ENCODE measurements around the gene FAM149B1. TPM values are rescaled to one million over a fixed set of nuclear protein-coding genes. Genes with fewer than 3 reads are reported as not detected.

The FAM149B1 gene
- total RNA-seq, 1 donor from 2014 or later, result 15.0 TPM

DNA sequence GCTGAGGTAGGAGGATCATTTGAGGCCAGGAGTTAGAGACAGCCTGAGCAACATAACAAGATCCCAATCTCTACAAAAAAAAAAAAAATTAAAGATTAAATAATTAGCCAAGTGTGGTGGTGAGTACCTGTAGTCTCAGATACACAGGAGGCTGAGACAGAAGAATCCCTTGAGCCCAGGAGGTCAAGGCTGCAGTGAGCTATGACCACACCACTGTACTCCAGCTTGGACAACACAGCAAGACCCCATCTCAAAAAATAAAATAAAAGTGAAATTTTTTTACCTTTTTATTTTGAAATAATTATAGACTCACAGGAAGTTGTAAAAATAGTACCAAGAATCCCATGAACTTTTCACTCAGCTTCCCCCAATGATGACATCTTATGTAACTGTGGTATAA lies 4.9 kb downstream of the FAM149B1 start:
- no peak for DNase-seq (ENCODE audit: extremely low read depth, low read depth, low spot score)

DNA sequence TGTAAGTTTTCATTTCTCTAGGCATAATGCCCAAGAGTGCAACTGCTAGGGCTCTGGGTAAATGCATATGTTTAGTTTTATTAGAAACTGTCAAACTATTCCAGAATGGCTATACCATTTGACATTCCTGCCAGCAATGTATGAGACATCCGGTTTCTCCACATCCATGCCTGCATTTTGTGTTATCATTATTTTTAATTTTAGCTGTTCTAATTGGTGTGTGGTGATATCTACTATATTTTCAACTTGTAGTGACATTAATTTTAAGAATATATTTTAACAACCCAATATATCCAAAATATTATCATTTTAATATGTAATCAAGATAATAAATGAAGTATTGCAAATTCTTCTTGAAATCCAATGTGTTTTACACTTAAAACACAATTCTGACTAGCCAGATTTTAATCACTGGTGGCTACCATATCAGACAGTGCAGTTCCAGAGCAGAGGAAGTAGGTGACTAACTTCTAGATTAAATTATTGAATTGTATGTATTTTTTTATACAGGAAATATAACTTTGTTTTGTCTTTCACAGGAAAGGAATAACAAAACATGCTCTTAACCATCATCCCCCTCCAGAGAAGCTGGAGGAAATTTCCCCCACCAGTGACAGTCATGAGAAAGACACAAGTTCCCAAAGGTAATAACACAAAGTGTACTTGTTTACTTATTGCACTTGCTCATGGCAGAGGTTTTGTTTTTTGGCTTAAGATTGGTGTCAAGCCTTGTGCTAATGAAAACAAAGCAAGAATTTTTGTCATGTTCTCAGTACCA lies 6.4 kb downstream of the FAM149B1 start:
- no peak for DNase-seq (ENCODE audit: extremely low read depth, low read depth, low spot score)

DNA sequence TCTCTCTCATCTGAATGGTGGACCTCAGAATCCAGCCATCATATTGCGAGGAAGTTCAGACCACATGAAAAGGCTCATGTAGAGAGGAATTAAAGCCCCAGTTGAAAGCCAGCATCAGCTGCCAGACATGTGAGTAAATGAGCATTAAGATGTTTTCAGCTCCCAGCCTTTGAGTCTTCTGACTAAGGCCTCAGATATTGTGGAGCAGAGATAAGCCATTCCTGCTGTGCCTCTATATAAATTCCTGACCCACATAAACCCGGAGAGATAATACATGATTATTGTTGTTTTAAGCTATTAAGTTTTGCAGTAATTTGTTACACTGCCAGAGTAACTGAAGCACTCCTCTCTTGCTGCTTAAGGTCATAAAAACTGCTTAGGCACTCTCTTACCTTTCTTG lies 14.6 kb downstream of the FAM149B1 start:
- DNase-seq (ENCODE audit: extremely low read depth, low read depth, low spot score), result no peak

DNA sequence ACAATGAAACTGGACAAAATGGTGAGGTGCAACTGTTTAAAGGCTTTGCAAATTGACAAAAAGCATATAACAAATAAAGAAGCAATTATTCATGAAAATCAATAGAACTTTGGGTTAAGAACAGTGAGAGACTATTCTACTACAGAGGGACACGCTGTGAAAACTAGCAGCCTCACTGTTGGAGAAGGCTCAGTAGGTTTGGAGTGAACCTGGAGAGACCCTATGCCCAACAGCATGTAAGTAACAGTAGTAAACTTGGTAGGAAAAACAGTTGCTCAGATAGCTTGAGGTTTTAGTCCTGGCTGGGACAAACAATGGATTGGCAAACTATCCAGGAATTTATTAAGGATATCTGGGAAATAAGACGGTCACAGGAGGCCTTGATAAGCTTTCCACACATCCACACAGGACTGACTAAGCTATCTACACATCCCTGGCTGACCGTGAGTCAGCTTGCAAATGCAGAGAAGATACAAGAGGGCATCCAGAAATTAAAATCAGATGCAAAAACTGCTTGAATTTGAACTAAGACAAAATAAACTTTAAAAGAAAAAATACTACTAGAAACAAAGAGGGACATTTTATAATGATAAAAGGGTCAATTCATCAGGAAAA lies 15.9 kb downstream of the FAM149B1 start:
- no peak for DNase-seq (ENCODE audit: extremely low read depth, low read depth, low spot score)

DNA sequence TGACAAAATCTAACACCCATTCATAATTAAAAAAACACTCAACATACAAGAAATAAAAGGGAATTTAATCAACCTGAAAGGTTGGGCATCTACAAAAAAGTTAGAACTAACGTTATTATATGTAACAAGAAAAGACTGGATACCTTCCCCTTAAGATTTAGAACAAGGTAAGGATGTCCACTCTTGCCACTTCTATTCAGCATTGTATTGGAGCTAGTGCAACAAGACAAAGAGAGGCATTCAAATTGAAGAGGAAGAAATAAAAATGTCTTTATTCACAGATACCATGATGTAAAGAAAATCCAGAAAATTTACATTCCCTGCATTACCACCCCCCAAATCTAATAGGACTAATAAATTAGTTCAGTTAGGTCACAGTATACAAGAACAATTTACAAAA lies 18.3 kb downstream of the FAM149B1 start:
- no peak for DNase-seq (ENCODE audit: extremely low read depth, low read depth, low spot score)

DNA sequence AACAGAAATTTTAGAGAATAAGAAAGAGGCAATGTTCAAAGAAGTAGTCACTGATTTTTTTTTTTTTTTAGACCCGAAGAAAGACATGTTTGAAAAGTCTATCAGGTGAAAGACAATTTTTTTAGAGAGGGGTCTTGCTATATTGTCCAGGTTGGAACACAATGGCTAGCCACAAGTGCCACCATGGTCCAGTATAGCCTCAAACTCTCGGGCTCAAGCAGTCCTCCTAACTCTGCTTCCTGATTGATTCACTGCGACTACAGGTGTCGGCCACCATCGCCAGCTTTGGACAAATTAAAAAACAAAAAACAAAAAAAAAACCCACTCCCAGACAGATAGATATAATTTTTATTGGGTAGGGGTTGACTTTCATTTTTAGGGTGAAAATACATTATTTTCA lies 22.3 kb downstream of the FAM149B1 start:
- DNase-seq (ENCODE audit: extremely low read depth, low read depth, low spot score), result no peak

DNA sequence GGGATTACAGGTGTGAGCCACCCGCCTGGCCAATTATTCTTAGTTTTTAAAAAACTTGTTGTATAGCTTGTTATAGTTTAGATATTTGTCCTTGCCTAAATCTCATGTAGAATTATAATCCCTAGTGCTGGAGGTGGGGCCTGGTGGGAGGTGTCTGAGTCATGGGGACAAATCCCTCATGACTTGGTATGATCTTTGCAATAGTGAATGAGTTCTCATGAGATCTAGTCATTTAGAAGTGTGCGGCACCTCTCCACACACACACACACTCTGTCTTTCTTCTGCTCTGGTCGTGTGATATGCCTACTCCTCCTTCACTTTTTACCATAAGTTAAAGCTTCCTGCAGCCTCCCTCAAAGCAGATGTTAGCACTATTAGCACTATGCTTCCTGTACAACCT lies 37.2 kb downstream of the FAM149B1 start:
- DNase-seq (ENCODE audit: extremely low read depth, low read depth, low spot score), result no peak

DNA sequence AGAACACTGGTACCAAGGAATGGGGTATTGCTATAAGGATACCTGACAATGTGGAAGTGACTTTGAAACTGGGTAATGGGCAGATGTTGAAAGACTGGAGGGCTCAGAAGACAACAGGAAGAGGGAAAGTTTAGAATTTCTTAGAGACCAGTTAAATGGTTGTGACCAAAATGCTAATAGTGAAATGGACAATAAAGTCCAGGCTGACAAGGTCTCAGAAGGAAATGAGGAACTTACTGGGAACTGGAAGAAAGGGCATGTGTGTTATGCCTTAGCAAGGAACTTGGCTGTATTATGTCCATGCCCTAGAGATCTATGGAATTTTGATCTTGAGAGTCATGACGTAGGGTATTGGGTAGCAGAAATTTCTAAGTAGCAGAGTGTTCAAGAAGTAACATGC lies 38.0 kb downstream of the FAM149B1 start:
- no peak for DNase-seq (ENCODE audit: extremely low read depth, low read depth, low spot score)

DNA sequence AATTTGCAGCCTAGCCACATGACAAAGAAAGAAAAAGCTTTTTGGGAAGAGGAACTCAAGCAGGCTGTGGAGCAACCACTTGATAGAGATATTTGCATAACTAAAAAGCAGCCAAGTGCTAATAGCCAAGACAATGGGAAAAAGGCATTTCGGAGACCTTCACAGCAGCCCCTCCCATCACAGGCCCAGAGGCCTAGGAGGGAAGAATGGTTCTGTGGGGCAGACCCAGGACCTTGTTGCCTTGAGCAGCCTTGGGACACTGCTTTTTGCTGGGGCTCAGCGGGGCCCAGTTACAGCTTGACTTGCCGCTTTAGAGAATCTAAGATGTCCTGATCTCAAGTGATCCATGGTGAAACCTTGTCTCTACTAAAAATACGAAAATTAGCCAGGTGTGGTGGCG lies 38.5 kb downstream of the FAM149B1 start:
- DNase-seq (ENCODE audit: extremely low read depth, low read depth, low spot score), result no peak

DNA sequence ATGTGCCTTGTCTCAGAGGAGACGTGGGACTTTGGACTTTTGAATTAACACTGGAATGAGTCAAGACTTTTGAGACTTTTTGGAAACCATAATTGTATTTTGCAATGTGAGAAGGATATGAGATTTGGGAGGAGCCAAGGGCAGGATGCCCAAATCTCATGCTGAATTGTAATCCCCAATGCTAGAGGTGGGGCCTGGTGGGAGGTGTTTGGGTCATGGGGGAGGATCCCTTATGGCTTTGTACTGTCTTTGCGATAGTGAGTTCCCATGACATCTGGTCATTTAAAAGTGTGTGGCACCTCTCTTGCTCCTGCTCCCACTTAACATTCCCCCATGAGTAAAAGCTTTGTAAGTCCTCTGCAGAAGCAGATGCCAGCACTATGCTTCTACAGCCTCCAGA lies 40.0 kb downstream of the FAM149B1 start:
- no peak for DNase-seq (ENCODE audit: extremely low read depth, low read depth, low spot score)

DNA sequence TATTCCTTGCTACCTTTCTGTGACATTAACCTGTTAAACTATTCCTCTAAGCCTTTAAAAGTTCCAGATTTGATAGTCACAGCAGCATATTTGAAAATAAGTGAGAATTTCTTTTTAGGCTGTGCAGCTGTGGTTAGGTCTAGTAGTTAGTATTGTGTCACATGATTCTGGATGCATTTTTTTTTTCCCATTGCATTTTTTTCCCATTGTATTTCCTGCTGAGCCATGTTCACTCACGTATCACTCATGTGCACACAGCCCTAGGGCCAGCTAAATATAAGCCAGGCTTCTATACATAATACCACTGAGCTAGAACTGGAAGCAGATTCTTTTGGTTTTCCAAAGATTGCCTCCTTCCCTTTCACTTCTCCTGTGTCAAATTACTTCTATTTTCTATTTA lies 41.8 kb downstream of the FAM149B1 start:
- peak; percentile 22 for DNase-seq (ENCODE audit: extremely low read depth, low read depth, low spot score)

DNA sequence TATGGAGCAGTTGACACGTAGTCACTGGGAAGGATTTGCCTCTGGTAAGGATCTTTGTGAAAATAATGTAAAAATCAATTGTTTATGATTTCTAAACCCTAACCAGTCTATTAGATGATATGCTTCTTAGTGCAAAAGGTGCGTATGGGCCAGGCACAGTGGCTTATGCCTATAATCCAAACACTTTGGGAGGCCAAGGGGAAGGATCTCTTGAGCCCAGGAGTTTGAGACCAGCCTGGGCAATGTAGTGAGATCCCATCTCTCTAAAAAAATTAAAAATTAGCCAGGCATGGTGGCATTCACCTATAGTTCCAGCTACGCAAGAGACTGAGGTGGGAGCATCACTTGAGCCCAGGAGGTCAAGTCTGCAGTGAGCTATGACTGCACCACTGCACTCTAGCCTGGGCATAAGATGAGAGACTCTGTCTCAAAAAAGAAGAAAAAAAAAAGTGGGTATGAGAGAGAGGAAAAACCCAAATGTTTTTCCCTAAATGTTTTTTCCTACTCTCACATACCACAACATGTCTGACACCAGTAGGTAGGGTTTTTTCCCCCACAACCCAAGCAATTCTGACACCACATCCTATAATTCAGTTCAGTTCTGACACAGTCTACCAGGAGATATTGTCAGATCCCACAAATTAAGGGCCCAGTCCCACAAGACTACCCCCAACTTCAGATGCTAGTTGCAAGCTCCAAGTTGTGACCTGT lies 42.6 kb downstream of the FAM149B1 start:
- no peak for DNase-seq (ENCODE audit: extremely low read depth, low read depth, low spot score)

DNA sequence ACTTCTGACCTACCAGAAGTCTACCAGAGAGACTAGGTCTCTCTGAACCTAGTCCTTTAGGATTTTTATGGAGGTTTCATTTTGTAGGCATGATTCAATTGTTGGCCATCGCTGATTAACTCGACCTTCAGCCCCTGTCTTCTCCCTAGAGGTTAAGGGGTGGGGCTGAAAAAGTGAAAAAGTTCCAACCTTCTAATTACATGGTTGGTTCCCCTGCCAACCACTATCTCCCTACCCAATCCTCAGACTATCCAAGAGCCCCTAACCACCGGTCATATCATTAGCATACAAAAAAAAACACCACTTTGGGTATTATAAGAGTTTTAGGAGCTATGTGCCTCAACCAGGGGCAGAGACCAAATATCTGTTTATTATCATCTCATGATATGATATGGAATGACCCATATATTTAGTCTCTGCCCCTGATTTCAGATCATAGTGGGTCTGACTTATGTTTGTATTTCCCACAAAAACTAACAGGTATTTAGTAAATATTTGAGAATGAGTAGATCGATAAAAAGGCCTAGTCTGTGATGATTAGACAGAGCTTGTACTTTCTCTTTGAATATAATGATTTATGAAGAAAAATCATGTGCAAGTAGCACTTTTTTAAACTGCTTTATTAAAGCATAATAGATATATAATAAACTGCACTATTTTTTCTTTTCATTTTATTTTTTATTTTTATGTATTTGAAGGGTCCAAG lies 43.3 kb downstream of the FAM149B1 start:
- DNase-seq (ENCODE audit: extremely low read depth, low read depth, low spot score), result no peak

DNA sequence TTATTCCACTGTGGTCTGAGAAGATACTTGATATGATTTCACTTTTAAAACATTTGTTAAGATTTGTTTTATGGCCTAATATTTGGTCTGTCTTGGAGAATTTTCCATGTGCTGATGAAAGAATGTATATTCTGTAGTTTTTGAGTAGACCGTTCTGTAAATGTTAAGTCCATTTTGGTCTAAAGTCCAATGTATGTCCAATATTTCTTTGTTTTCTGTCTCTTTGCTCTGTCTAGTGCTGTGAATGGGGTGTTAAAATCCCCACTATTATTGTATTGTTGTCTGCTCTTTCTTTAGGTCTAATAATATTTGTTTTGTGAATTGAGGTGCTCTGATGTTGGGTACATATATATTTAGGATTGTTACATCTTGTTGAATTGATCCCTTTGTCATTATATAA lies 47.8 kb downstream of the FAM149B1 start:
- DNase-seq (ENCODE audit: extremely low read depth, low read depth, low spot score), result no peak

DNA sequence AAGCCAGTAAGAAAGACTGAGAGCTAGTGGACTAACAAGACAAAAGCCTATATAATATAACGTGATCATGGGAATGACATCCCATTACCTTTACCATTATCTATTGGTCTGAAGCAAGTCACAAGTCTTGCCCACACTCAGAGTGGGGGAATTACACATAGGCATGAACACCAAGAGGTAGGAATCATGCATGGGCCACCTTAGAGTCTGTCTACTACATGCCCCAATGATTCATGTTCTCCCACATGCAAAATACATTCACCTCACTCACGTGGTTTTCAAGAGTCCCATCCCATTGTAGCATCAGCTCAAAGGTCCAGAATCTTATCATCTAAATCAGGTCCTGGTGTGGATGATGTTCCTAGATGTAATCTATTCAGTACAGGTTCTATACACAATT lies 49.7 kb downstream of the FAM149B1 start:
- no peak for DNase-seq (ENCODE audit: extremely low read depth, low read depth, low spot score)

DNA sequence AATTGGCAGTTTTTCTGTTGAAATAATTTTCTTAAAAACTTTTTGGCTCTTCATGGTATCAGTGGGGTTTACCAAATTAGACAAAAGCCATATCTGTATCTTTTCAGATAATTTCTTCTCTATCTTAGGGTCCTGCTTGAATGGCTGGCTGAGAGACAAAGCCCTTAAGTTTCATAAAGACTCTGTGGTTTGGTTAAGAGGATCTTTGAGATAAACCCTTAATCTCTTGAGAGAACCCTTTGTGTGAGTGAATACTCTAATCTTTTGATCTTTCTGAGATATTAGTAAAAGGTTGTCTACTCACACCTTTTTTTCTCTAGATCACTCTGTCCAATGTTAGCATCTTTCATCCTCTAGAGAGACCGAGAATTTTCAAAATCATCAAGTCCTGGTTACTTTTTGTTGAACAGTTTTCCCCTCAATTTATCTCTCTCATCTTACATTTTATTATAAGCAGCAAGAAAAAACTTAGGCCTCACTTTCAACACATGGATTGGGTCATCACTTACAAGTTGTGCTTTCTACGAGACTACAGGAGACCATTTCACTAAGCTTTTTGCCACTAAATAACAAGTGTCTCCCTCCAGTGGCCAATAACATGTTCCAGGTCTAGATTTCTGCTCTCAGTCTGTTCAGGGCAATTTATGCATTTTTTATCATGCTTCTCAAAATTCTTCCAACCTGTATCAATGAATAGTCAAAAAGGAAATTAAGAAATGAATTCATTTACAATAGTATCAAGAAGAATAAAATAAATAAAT lies 50.7 kb downstream of the FAM149B1 start:
- DNase-seq (ENCODE audit: extremely low read depth, low read depth, low spot score), result no peak

DNA sequence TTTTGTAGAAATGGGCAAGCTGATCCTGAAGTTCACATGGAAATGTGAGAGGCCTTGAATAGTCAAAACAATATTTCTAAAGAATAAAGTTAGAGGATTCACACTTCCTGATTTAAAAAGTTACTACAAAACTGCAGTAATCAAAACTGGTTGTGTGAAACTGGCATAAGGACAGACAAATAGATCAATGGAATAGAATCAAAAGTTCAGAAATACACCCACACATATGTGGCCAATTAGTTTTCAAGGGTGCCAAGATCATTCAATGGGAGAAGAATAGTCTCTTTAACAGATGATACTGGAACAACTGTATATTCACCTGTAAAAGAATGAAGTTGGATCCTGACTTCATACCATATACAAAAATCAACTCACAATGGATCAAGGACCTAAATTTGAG lies 51.5 kb downstream of the FAM149B1 start:
- DNase-seq (ENCODE audit: extremely low read depth, low read depth, low spot score), result no peak

DNA sequence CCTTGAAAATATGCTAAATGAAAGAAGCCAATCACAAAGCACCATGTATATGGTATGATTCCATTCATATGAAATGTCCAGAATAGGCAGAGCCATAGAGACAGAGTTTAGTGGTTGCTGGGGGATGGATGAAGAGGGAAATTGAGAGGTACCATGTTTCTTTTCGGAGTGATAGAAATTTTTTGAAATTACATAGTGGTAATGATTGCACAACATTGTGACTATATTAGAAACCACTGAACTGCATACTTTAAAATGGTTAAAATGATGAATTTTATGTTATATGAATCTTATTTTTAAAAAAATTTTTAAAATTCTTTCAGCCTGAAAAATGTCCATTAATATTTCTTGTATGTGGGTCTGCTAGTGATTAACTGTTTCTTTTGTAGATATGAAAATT lies 53.1 kb downstream of the FAM149B1 start:
- no peak for DNase-seq (ENCODE audit: extremely low read depth, low read depth, low spot score)

DNA sequence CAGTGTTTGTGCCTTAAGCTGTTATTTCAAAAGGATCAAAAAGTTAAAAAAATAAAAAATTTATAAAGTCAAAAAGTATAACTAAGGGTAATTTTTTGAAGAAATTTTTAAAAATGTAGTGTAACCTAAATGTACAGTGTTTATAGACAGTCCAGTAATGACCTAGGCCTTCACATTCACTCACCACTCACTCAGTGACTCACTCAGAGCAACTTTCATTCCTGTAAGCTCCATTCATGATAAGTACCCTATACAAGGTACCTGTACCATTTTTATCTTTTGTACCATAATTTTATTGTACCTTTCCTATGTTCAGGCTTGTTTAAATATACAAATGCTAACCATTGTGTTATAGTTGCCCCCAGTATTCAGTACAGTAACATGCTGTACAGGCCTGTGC lies 57.6 kb downstream of the FAM149B1 start:
- no peak for DNase-seq (ENCODE audit: extremely low read depth, low read depth, low spot score)

DNA sequence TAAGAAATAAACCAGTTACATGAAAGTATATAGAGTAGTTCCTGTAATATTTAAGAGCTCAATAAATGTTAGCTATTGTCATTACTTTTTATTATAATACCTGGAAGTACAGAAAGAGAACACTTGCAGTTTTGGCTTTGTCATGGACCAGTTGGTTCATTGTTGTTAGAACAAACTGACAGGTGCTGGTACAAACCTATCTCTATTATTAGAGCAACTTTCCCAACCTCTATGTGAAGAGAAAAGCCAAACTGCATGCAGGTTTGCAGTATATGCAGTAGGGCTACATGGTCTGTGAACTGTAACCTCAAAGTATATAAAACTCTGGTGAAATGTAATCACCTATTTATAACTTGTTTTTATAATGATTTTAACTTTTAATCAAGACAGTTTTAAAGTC lies 58.7 kb downstream of the FAM149B1 start:
- DNase-seq (ENCODE audit: extremely low read depth, low read depth, low spot score), result no peak

DNA sequence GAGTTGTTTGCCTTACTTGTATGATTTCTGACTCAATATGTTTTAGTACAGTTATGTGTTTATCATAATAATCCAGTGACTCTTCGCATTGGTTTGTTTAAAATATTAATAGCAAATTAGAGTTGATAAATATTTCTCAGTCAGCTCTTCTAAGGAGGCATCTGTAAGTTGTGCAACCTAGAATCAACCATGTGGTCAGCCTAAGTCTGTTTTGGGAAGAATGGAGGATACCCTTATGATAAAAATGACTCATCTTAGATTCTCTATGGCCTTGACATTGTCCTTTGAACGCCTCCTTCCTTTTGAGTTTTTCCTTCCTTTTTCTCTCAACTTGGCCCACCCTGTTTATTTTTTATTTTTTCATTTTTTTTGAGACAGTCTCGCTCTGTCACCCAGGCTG lies 60.3 kb downstream of the FAM149B1 start:
- no peak for DNase-seq (ENCODE audit: extremely low read depth, low read depth, low spot score)
